GM18951 (cell line): ENCODE measurements around the gene TUFT1.
"Not testable (repeated sequence)": the region's sequence is repeated elsewhere in the genome, so short reads cannot be mapped to it uniquely, and the experiment has no call there.

Experiments
- POLR2A ChIP-seq: IDR thresholded peaks from 4 replicates; pipeline ENCODE4 v1.6.1; 2011; ENCODE audit warnings: mild to moderate bottlenecking; ENCODE audit not compliant: insufficient read length, insufficient read depth; ENCODE audit errors: extremely low read depth
- in situ Hi-C: fragments of 300-500 bp; cut with MboI; formaldehyde crosslinking; loops from one replicate; pipeline ENCODE4 v1.12.0; 2022; ENCODE audit warnings: low sequenced_read_pairs, mixed read lengths, inconsistent platforms; ENCODE audit not compliant: unreplicated experiment

Gene TUFT1

GRCh38 chr1:151584278-151584677 is 44.2 kb downstream of the TUFT1 start:
- in situ Hi-C loops, result loop anchor here (25.0 kb wide), 1 partner anchor 253 kb away; the partner anchor contains the start of genes C2CD4D and RORC
- TF ChIP-seq POLR2A, result no peak

- no peak for TF ChIP-seq POLR2A
- in situ Hi-C loops, result loop anchor here (25.0 kb wide), 1 partner anchor 253 kb away; the partner anchor contains the start of genes C2CD4D and RORC
Measured at GRCh38 chr1:151584780-151585179, 44.7 kb downstream of the TUFT1 start.

GRCh38 chr1:151585622-151586021 is 45.5 kb downstream of the TUFT1 start:
- in situ Hi-C loops, result loop anchor here (25.0 kb wide), 1 partner anchor 252 kb away; the partner anchor contains the start of genes C2CD4D and RORC
- no peak for TF ChIP-seq POLR2A

GRCh38 chr1:151590961-151591360 is 50.9 kb downstream of the TUFT1 start:
- in situ Hi-C loops, result loop anchor here (25.0 kb wide), 1 partner anchor 246 kb away; the partner anchor contains the start of genes C2CD4D and RORC
- TF ChIP-seq POLR2A, result no peak

GRCh38 chr1:151593730-151594129 is 53.6 kb downstream of the TUFT1 start:
- TF ChIP-seq POLR2A, result no peak
- in situ Hi-C loops, result loop anchor here (25.0 kb wide), 1 partner anchor 244 kb away; the partner anchor contains the start of genes C2CD4D and RORC

GRCh38 chr1:151594143-151594625 is 54.1 kb downstream of the TUFT1 start:
- in situ Hi-C loops, result loop anchor here (25.0 kb wide), 1 partner anchor 243 kb away; the partner anchor contains the start of genes C2CD4D and RORC
- TF ChIP-seq POLR2A, result no peak

- in situ Hi-C loops, result loop anchor here (25.0 kb wide), 1 partner anchor 241 kb away; the partner anchor contains the start of genes C2CD4D and RORC
- TF ChIP-seq POLR2A, result no peak
Measured at GRCh38 chr1:151596166-151596953, 56.3 kb downstream of the TUFT1 start.

GRCh38 chr1:151602550-151602949 is 62.4 kb downstream of the TUFT1 start:
- in situ Hi-C loops, result not testable (repeated sequence)

GRCh38 chr1:151604291-151604690 is 64.2 kb downstream of the TUFT1 start:
- TF ChIP-seq POLR2A, result no peak
- in situ Hi-C loops, result no loop called here

GRCh38 chr1:151606384-151606783 is 66.3 kb downstream of the TUFT1 start:
- in situ Hi-C loops, result no loop called here
- TF ChIP-seq POLR2A, result no peak

- in situ Hi-C loops, result no loop called here
- no peak for TF ChIP-seq POLR2A
Measured at GRCh38 chr1:151606857-151607256, 66.7 kb downstream of the TUFT1 start.

- TF ChIP-seq POLR2A, result no peak
- in situ Hi-C loops, result no loop called here
Measured at GRCh38 chr1:151610142-151610541, 70.0 kb downstream of the TUFT1 start.

GRCh38 chr1:151611288-151611790 is 71.2 kb downstream of the TUFT1 start:
- TF ChIP-seq POLR2A, result no peak
- in situ Hi-C loops, result no loop called here

GRCh38 chr1:151611832-151612500 is 71.9 kb downstream of the TUFT1 start, which contains the start of gene SNX27:
TSS of gene SNX27 (plus strand) at chr1:151612050. CDS start at chr1:151612202, 152 bp downstream.
- TF ChIP-seq POLR2A, result peak; percentile 81
- in situ Hi-C loops, result no loop called here
